H1 (cell line): ENCODE data around the gene FOSL1. TPM values are rescaled to one million over a fixed set of nuclear protein-coding genes. Genes with fewer than 3 reads are reported as not detected.
A peak's percentile ranks its signal among the peaks of the same experiment; 100 is the strongest.

ENCODE experiments used
- BCL11A ChIP-seq, 2 experiments: IDR thresholded peaks; one replicate each; pipeline ENCODE4 v1.6.1; 2011; ENCODE audit warnings: low read depth in 2 of 2, low read length in 2 of 2, mild to moderate bottlenecking in 2 of 2
- CBX8 ChIP-seq: fragments of 300-800, 300-1000 bp; sonication (generic); IDR thresholded peaks from 2 replicates; pipeline ENCODE4 v1.7.1; 2016; ENCODE audit warnings: low read depth, low read length, borderline replicate concordance
- CHD7 ChIP-seq: fragments of 300-600 bp; sonication (generic); IDR thresholded peaks from 2 replicates; pipeline ENCODE4 v1.7.1; 2012; ENCODE audit warnings: low read length, moderate library complexity, mild to moderate bottlenecking, inconsistent platforms; ENCODE audit not compliant: insufficient replicate concordance
- CREB1 ChIP-seq: IDR thresholded peaks from 2 replicates; pipeline ENCODE4 v1.6.1; 2012; ENCODE audit warnings: inconsistent platforms
- POLR2A ChIP-seq, 2 experiments: IDR thresholded peaks; 1 replicate in 1 of 2; 2 replicates in 1 of 2; pipeline ENCODE4 v1.6.1; 2011; ENCODE audit warnings: low read depth in 2 of 2, low read length in 2 of 2, mild to moderate bottlenecking in 2 of 2; ENCODE audit errors: control extremely low read depth in 1 of 2
- RAD21 ChIP-seq, 2 experiments: IDR thresholded peaks in 1 of 2; conservative IDR thresholded peaks in 1 of 2; 2 replicates each; pipeline ENCODE4 v1.6.1; 2011; ENCODE audit warnings: low read depth in 2 of 2, low read length in 2 of 2, improper control_type of control experiment in 1 of 2, inconsistent platforms in 1 of 2, mild to moderate bottlenecking in 1 of 2, moderate library complexity in 1 of 2
- RFX5 ChIP-seq: IDR thresholded peaks from 2 replicates; pipeline ENCODE4 v1.6.1; 2011; ENCODE audit warnings: low read depth, low read length, improper control_type of control experiment, borderline replicate concordance
- SP4 ChIP-seq: IDR thresholded peaks from 2 replicates; pipeline ENCODE4 v1.6.1; 2012; ENCODE audit warnings: low read length, inconsistent platforms
- SRF ChIP-seq: IDR thresholded peaks from 2 replicates; pipeline ENCODE4 v1.6.1; 2011; ENCODE audit warnings: mild to moderate bottlenecking, low read depth, low read length, moderate library complexity
- polyA plus RNA-seq, 7 experiments: library from polyadenylated mRNA; depleted of rRNA in 3 of 7; stranded (reverse) in 5 of 7; unstranded in 2 of 7; fragments of >200 nt in 5 of 7; fragments of 200-250 nt in 2 of 7; gene quantifications; 1 replicate in 5 of 7; 2 replicates in 1 of 7; 4 replicates in 1 of 7; pipeline versions ENCODE4 v1.2.1 to v1.2.3, GENCODE V29; 2011 to 2013; ENCODE audit warnings: missing spikeins in 2 of 7, mixed read lengths in 2 of 7
- total RNA-seq: library from RNA; stranded (reverse); fragmentation: NEBNext Ultra II Directional; extraction: Animal tissue kit (Norgen Biotek cat#: 25700); gene quantifications from 2 replicates; pipeline ENCODE4 v1.2.1, GENCODE V29; 2021
- TF ChIP-seq, protein P1 (sequence below): IDR thresholded peaks from 2 replicates; pipeline ENCODE4 v1.6.1; 2011; ENCODE audit warnings: low read length, improper control_type of control experiment

FOSL1 gene
- total and polyA plus RNA-seq, 2 of the 8 experiments (the other 6 are each of a cell fraction or from before 2014, with no cell fraction given): 6.3 to 7.2 TPM

DNA sequence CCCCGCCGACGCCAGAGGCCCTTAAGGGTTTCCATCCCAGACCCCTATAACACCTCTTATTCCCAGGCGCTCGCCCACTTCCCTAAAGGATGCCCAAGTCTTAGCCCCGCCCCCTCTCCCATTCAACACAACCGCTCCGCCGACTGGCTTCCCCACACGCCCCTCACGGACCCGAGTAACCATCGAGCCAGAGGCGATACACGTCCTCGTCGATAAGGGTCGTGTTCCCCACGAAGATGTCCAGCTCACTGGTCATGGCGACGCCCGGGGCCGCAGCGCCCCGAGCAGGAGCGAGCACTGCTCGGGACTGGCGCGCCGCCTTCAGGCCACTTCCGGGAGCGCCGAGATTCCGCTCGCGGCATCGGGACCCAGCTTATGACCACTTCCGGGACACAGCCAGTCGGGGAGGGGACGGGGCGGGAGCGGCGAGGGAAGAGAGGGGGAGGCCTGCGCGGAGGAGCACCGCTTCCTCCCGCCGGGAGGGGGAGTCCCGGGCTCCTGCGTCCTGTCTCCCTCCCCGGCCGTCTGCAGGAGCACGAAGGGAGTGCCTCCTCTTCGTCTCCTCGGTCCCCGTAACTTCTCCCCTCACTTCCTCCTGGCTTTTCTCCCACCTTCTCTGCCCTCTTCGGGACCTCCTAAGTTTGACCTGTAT lies 11.9 kb downstream of the FOSL1 start, which contains the start of gene FIBP (continued):
- TF ChIP-seq CHD7 (no peak), CREB1 (peak; percentile 92), SRF (peak; percentile 64), RFX5 (no peak), SP4 (no peak; the same call in 1 of the 2 replicates), BCL11A (IDR thresholded peaks at IDR 0.05; ENCODE audit: low read depth in 2 of 2, low read length in 2 of 2) (no peak), POLR2A (IDR thresholded peaks at IDR 0.05; ENCODE audit: control extremely low read depth in 1 of 2, low read depth in 2 of 2, low read length in 2 of 2) (peak in 1 of 2 experiments; percentile 93; a peak in 2 of 3 replicates), CBX8 (no peak), RAD21 (IDR thresholded peaks at IDR 0.05 in 1 of 2, conservative IDR thresholded peaks at IDR 0.05 in 1 of 2; ENCODE audit: low read depth in 2 of 2, low read length in 2 of 2) (peak; percentile 42 to 64)
- TF ChIP-seq, protein P1, sequence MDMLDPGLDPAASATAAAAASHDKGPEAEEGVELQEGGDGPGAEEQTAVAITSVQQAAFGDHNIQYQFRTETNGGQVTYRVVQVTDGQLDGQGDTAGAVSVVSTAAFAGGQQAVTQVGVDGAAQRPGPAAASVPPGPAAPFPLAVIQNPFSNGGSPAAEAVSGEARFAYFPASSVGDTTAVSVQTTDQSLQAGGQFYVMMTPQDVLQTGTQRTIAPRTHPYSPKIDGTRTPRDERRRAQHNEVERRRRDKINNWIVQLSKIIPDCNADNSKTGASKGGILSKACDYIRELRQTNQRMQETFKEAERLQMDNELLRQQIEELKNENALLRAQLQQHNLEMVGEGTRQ: no peak
